ENCODE measurements around the gene MARK3. TPM values are rescaled to one million over a fixed set of nuclear protein-coding genes. Genes with fewer than 3 reads are reported as not detected.

MARK3 gene
- total RNA-seq, 4 donors from 2014 or later, result 44.4 to 112 (median 67.5) TPM

- intact Hi-C loops (cut with DNase I), result no loop called here
- Histone ChIP-seq H3K4me1 (no peaks in the 10 kb centered on the region), H3K4me3 (no peak overlapping the region), H3K27me3 (no peaks in the 10 kb centered on the region), H3K36me3 (peaks cover 3 to 96% (median 22%) of the 10 kb centered on the region in 3 donors), H3K27ac (no peak overlapping the region), H3K9me3 (no peaks in the 10 kb centered on the region)
- 80 to 85% methylated on average over 5 of the region's 5 CpGs for WGBS, 2 donors
- no peak for DNase-seq
- TF ChIP-seq CTCF (IDR thresholded peaks at IDR 0.05) (no peak), POLR2A (IDR thresholded peaks at IDR 0.05) (no peak)
Observed at GRCh38 chr14:103476631-103477030, 91.4 kb downstream of the MARK3 start.

GRCh38 chr14:103480595-103480994 lies 95.4 kb downstream of the MARK3 start:
- intact Hi-C loops (cut with DNase I), result no loop called here
- WGBS, 2 donors, result 54 to 76% methylated on average over 3 of the region's 3 CpGs
- no peak overlapping the region for H3K4me3 ChIP-seq
- peaks cover 0 to 11% (median 0%) of the 10 kb centered on the region in 3 donors for H3K4me1 ChIP-seq
- peaks cover 0 to 88% (median 17%) of the 10 kb centered on the region in 3 donors for H3K36me3 ChIP-seq
- H3K27me3 ChIP-seq, result no peaks in the 10 kb centered on the region
- H3K27ac ChIP-seq, result no peak overlapping the region
- H3K9me3 ChIP-seq, result no peaks in the 10 kb centered on the region
- TF ChIP-seq CTCF (IDR thresholded peaks at IDR 0.05) (no peak), POLR2A (IDR thresholded peaks at IDR 0.05) (no peak)
- DNase-seq, result no peak

- 31 to 32% methylated on average over 5 of the region's 5 CpGs for WGBS, 2 donors
- Histone ChIP-seq H3K27me3 (no peaks in the 10 kb centered on the region), H3K36me3 (peaks cover 3 to 86% (median 13%) of the 10 kb centered on the region in 3 donors), H3K4me3 (no peak overlapping the region), H3K9me3 (no peaks in the 10 kb centered on the region), H3K27ac (peak overlapping the region in 2 of 4 donors; percentile 27 to 31), H3K4me1 (peaks cover 0 to 11% (median 0%) of the 10 kb centered on the region in 3 donors)
- no peak for DNase-seq
- intact Hi-C loops (cut with DNase I), result no loop called here
- no peak for TF ChIP-seq CTCF (IDR thresholded peaks at IDR 0.05)
- no peak for TF ChIP-seq POLR2A (IDR thresholded peaks at IDR 0.05)
Observed at GRCh38 chr14:103483600-103483999, 98.4 kb downstream of the MARK3 start.

- Histone ChIP-seq H3K27ac (no peak overlapping the region), H3K4me1 (peaks cover 0 to 11% (median 0%) of the 10 kb centered on the region in 3 donors), H3K27me3 (no peaks in the 10 kb centered on the region), H3K36me3 (peaks cover 8 to 86% (median 19%) of the 10 kb centered on the region in 3 donors), H3K9me3 (no peaks in the 10 kb centered on the region), H3K4me3 (no peak overlapping the region)
- TF ChIP-seq POLR2A (IDR thresholded peaks at IDR 0.05) (no peak), CTCF (IDR thresholded peaks at IDR 0.05) (no peak)
- WGBS, 2 donors, result 91 to 92% methylated on average over 2 of the region's 2 CpGs
- intact Hi-C loops (cut with DNase I), result no loop called here
- DNase-seq, result no peak
Observed at GRCh38 chr14:103485504-103485903, 100.3 kb downstream of the MARK3 start.

- intact Hi-C loops (cut with DNase I), result no loop called here
- no peak overlapping the region for H3K27ac ChIP-seq
- TF ChIP-seq CTCF (IDR thresholded peaks at IDR 0.05) (no peak), POLR2A (IDR thresholded peaks at IDR 0.05) (no peak)
- H3K27me3 ChIP-seq, result no peaks in the 10 kb centered on the region
- H3K4me1 ChIP-seq, result peaks cover 0 to 11% (median 0%) of the 10 kb centered on the region in 3 donors
- no peak overlapping the region for H3K4me3 ChIP-seq
- DNase-seq, result no peak
- H3K36me3 ChIP-seq, result peaks cover 8 to 91% (median 17%) of the 10 kb centered on the region in 3 donors
- no peaks in the 10 kb centered on the region for H3K9me3 ChIP-seq
- WGBS, 2 donors, result 92 to 94% methylated on average over 6 of the region's 6 CpGs
Observed at GRCh38 chr14:103488071-103488470, 102.9 kb downstream of the MARK3 start.
